Urinary bladder (tissue), 4 donors: ENCODE results near the gene ARL14. TPM values are rescaled to one million over a fixed set of nuclear protein-coding genes. Genes with fewer than 3 reads are reported as not detected.
"Not testable (repeated sequence)": the region's sequence is repeated elsewhere in the genome, so short reads cannot be mapped to it uniquely, and the experiment has no call there.

Source experiments
- DNase-seq: peaks from one replicate; pipeline ENCODE4 v3.0.0-alpha.2; 2015; ENCODE audit errors: extremely low spot score
- H3K27ac ChIP-seq: one replicate; pipeline ENCODE4 v1.5.1; 2013; ENCODE audit warnings: low read depth, mild to moderate bottlenecking, moderate library complexity
- H3K36me3 ChIP-seq: one replicate; pipeline ENCODE4 v1.6.1; 2013; ENCODE audit warnings: mild to moderate bottlenecking, moderate library complexity; ENCODE audit not compliant: insufficient read depth
- H3K4me1 ChIP-seq: one replicate; pipeline ENCODE4 v1.6.1; 2013; ENCODE audit warnings: mild to moderate bottlenecking, moderate library complexity; ENCODE audit not compliant: insufficient read depth
- H3K4me3 ChIP-seq: one replicate; pipeline ENCODE4 v1.5.1; 2013; ENCODE audit warnings: low read depth, low read length
- WGBS: extraction: QIAGEN DNeasy Blood & Tissue Kit; methylation state at CpG from one replicate; pipeline ENCODE4 v1.1.7; 2013; 5-methylcytosine and 5-hydroxymethylcytosine counted together
- polyA plus RNA-seq: library from polyadenylated mRNA; stranded (reverse); fragments of 200-250 nt; gene quantifications from one replicate; pipeline ENCODE4 v1.2.3, GENCODE V29; 2013
- total RNA-seq: library from RNA; depleted of rRNA; stranded (reverse); fragments of >200 nt; gene quantifications from one replicate; pipeline ENCODE4 v1.2.3, GENCODE V29; 2014
- donor health status: healthy with polysubstance abuse.
- donor health status: healthy.

ARL14 gene
- total and polyA plus RNA-seq, 2 donors, result 1.9 to 5.2 TPM

- no peak for DNase-seq
- WGBS, result 94% methylated on average over 4 of the region's 4 CpGs
- H3K4me3 ChIP-seq, result no peak overlapping the region
These were observed 15.0 kb downstream of the ARL14 start for GRCh38 chr3:160691962-160692361.

GRCh38 chr3:160693191-160693590 is 16.2 kb downstream of the ARL14 start:
- no peaks in the 10 kb centered on the region for H3K4me1 ChIP-seq
- H3K36me3 ChIP-seq, result no peaks in the 10 kb centered on the region
- H3K4me3 ChIP-seq, result no peak overlapping the region
- WGBS, result 83% methylated on average over 2 of the region's 2 CpGs
- DNase-seq, result no peak
- H3K27ac ChIP-seq, result no peak overlapping the region

More at GRCh38 chr3:160691962-160692361, 15.0 kb downstream of the ARL14 start:
- Histone ChIP-seq H3K27ac (no peak overlapping the region), H3K4me1 (no peaks in the 10 kb centered on the region), H3K36me3 (no peaks in the 10 kb centered on the region)

- no peak overlapping the region for H3K4me3 ChIP-seq
These were observed 17.4 kb downstream of the ARL14 start for GRCh38 chr3:160694345-160694744.

GRCh38 chr3:160695003-160695402 is 18.0 kb downstream of the ARL14 start:
- Histone ChIP-seq H3K4me3 (no peak overlapping the region), H3K27ac (no peak overlapping the region), H3K36me3 (no peaks in the 10 kb centered on the region), H3K4me1 (no peaks in the 10 kb centered on the region)
- no peak for DNase-seq
- WGBS, result 87% methylated on average over 8 of the region's 8 CpGs

More at GRCh38 chr3:160694345-160694744, 17.4 kb downstream of the ARL14 start:
- H3K27ac ChIP-seq, result no peak overlapping the region
- H3K4me1 ChIP-seq, result no peaks in the 10 kb centered on the region
- WGBS, result 90% methylated on average over 3 of the region's 3 CpGs
- H3K36me3 ChIP-seq, result no peaks in the 10 kb centered on the region
- DNase-seq, result no peak

GRCh38 chr3:160695915-160696327 is 19.0 kb downstream of the ARL14 start:
- no peak for DNase-seq
- WGBS, result 52% methylated on average over 2 of the region's 2 CpGs
- no peak overlapping the region for H3K27ac ChIP-seq
- no peaks in the 10 kb centered on the region for H3K4me1 ChIP-seq
- no peaks in the 10 kb centered on the region for H3K36me3 ChIP-seq
- no peak overlapping the region for H3K4me3 ChIP-seq

- H3K27ac ChIP-seq, result no peak overlapping the region
- no peak overlapping the region for H3K4me3 ChIP-seq
- H3K4me1 ChIP-seq, result no peaks in the 10 kb centered on the region
- WGBS, result 89% methylated on average over 1 of the region's 1 CpG
- no peaks in the 10 kb centered on the region for H3K36me3 ChIP-seq
- DNase-seq, result no peak
These were observed 20.8 kb downstream of the ARL14 start for GRCh38 chr3:160697637-160698380.

- H3K4me3 ChIP-seq, result no peak overlapping the region
- H3K4me1 ChIP-seq, result no peaks in the 10 kb centered on the region
- WGBS, result 88% methylated on average over 1 of the region's 1 CpG
- H3K36me3 ChIP-seq, result no peaks in the 10 kb centered on the region
- no peak overlapping the region for H3K27ac ChIP-seq
- DNase-seq, result no peak
These were observed 21.7 kb downstream of the ARL14 start for GRCh38 chr3:160698599-160699195.

GRCh38 chr3:160701490-160701889 is 24.5 kb downstream of the ARL14 start:
- 90% methylated on average over 1 of the region's 1 CpG for WGBS
- no peaks in the 10 kb centered on the region for H3K4me1 ChIP-seq
- DNase-seq, result no peak
- no peak overlapping the region for H3K27ac ChIP-seq
- H3K4me3 ChIP-seq, result no peak overlapping the region
- H3K36me3 ChIP-seq, result no peaks in the 10 kb centered on the region

- Histone ChIP-seq H3K36me3 (no peaks in the 10 kb centered on the region), H3K27ac (no peak overlapping the region), H3K4me1 (no peaks in the 10 kb centered on the region), H3K4me3 (no peak overlapping the region)
- DNase-seq, result no peak
- 96% methylated on average over 1 of the region's 1 CpG for WGBS
These were observed 25.3 kb downstream of the ARL14 start for GRCh38 chr3:160702290-160702689.

GRCh38 chr3:160703974-160704373 is 27.0 kb downstream of the ARL14 start:
- WGBS, result 81% methylated on average over 2 of the region's 2 CpGs

GRCh38 chr3:160707187-160707794 is 30.3 kb downstream of the ARL14 start:
- no peaks in the 10 kb centered on the region for H3K36me3 ChIP-seq
- H3K4me3 ChIP-seq, result no peak overlapping the region
- H3K4me1 ChIP-seq, result no peaks in the 10 kb centered on the region
- 25% methylated on average over 4 of the region's 4 CpGs for WGBS
- DNase-seq, result peak; percentile 7
- no peak overlapping the region for H3K27ac ChIP-seq

More at GRCh38 chr3:160703974-160704373, 27.0 kb downstream of the ARL14 start:
- H3K4me1 ChIP-seq, result no peaks in the 10 kb centered on the region
- H3K4me3 ChIP-seq, result no peak overlapping the region
- no peak for DNase-seq
- H3K27ac ChIP-seq, result no peak overlapping the region
- no peaks in the 10 kb centered on the region for H3K36me3 ChIP-seq

GRCh38 chr3:160709477-160710182 is 32.7 kb downstream of the ARL14 start:
- no peaks in the 10 kb centered on the region for H3K36me3 ChIP-seq
- no peak for DNase-seq
- WGBS, result 87% methylated on average over 3 of the region's 3 CpGs
- no peak overlapping the region for H3K4me3 ChIP-seq
- H3K4me1 ChIP-seq, result no peaks in the 10 kb centered on the region
- no peak overlapping the region for H3K27ac ChIP-seq

- not testable (repeated sequence) for H3K4me1 ChIP-seq, H3K27ac ChIP-seq, DNase-seq, H3K36me3 ChIP-seq, H3K4me3 ChIP-seq
- 90% methylated on average over 3 of the region's 3 CpGs for WGBS
These were observed 36.2 kb downstream of the ARL14 start for GRCh38 chr3:160713144-160713543.
